GM19452 (cell line): ENCODE data around the gene CHST11.
A peak's percentile ranks its signal among the peaks of the same experiment; 100 is the strongest.
"Not testable (repeated sequence)": the region's sequence is repeated elsewhere in the genome, so short reads cannot be mapped to it uniquely, and the experiment has no call there.

ENCODE experiments used
- ATAC-seq: cut with Tn5 transposase; IDR thresholded peaks from one replicate; pipeline ENCODE4 v1.9.1; 2021; ENCODE audit not compliant: unreplicated experiment

The CHST11 gene

DNA sequence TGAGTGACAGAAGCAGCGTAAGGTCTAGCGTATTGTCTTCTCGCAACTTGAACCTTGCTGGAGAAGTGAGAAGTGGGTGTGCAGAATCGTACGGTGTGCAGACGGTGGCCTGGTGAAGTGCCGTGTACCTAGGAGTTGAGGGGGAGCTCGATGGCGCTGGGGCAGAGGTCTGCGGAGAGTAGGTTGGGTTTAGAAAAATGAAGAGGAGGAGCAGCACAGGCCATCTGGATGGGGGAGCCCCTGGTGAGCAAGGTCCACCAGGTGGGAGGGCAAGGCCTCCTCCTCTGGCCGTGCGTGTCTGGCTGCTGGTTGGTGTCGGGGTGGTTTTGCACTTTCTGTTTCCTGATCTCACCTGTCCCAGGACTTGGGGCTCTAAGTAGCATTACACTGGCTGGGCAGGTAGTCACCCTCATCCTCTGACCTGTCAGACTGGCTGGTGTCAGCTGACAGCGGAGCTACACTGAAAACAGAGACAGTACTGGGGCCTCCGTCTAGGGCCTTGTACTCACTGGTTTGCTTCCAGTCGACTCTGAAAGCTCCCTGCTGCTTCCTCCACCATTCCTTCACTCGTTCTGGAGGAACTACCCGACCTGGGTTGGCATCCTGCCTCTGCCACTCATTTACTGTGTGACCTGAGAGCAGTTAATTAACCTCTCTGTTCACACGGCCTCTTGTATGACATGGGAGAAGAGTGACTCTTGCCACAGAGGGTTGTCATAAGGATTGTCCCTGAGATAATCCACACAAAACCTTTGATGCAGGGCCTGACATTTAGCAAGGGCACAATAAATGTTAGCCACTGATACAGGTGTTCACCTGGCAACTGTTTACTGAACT is 273.1 kb downstream of the CHST11 start:
- ATAC-seq = no peak

DNA sequence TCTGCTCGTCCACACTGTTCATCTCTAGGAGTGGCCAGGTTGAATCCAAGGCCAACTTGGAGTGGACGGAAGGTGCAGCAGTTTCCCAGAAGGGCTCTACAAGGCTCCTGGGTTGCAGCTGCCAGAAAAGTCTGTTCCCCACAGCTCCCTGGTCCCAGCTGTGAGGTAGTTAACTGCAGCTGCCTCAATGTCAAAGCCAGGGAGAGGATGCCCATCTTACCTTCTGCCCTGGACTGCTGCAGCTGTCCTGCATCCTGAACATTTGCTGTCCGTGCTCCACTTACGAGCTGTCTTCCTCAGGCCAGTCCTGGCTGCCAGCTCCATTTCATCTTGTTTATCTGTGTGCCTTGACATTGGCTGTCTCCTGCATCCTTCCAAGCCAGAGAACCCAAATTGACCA is 274.0 kb downstream of the CHST11 start:
- ATAC-seq = no peak

DNA sequence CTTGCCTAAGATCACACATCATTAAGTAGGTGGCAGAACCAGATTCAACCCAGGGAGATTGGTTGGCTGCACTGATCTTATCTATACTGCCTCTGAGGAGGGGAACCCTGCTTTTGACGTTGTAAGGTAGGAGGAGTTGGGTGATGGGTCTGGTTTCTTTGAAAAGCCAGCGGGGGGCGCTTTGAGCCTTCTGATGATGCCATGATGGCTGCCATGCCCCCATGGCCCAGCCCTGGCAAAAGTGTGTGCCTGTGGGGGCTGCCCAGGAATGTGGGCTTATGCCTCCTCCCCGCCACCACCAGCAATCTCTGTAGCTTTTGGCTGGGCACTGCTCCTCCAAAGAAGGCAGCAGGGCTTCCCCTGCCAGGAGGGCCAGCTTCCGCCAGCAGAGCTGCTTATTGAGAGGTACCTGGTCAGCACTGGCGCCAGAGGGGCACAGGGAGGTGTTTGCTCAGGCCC is 277.0 kb downstream of the CHST11 start:
- no peak for ATAC-seq

DNA sequence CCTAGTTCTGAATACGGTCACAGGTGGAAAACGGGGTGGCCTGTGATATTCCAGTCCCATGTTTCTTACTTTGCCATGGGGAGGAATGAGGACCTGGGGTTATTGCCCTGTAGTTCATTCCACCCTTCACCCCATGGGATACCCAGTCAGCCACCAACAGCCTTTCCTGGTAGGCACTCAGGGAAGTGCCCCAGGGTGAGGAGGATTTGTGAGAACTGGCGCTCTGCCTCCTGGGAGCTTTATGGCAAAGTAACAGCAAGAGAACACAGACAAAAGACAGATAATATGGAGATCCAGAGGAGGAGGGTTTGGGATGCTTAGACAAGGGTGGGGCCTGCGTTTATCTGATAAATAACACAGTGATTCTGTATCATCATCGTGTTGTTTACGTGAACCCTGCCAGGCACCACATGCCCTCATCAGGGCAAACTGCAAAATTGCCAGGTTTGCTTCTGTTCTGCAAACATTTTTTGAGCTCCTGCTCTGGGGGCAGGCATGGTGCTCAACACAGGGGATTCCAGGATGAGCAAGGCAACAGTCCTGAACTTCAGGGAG is 277.9 kb downstream of the CHST11 start:
- no peak for ATAC-seq

DNA sequence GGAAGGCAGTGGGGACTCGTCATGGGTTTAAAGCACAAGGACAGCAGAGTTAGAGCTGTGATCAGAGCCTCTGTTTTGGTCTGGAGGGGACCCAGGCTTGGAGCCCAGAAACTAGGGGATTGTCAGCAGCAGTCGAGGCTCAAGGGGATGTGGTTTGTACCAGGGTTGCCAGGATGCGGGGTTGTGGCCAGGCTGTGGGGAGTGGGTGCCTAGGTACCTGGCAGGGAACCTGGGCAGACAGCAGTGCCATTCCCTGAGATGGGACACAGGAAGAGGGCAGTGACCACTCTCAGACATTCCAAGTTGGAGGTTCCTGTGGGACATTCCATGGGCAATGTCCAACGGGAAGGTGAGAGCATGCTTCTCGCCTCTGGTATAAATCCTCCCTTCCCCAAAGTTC is 279.1 kb downstream of the CHST11 start:
- no peak for ATAC-seq

DNA sequence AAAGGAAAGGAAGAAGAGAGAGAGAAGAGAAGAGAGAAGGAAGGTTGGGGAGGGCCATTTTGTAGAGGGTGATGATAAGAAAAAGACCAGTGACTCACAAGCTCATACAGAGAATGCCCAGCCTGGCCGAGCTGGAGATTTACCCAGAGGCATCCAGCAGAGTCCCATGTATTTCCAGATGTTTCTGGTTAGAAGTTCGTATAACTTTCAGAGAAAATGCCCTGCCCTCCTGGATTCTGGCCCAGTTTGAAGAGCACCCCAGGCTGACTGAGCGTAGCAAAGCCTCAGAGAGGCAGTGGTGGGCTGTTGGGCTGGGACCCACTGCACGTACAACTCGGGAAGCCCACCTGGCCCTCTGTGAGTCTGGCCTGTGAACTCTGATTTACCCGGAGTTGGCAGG is 279.6 kb downstream of the CHST11 start:
- no peak for ATAC-seq

DNA sequence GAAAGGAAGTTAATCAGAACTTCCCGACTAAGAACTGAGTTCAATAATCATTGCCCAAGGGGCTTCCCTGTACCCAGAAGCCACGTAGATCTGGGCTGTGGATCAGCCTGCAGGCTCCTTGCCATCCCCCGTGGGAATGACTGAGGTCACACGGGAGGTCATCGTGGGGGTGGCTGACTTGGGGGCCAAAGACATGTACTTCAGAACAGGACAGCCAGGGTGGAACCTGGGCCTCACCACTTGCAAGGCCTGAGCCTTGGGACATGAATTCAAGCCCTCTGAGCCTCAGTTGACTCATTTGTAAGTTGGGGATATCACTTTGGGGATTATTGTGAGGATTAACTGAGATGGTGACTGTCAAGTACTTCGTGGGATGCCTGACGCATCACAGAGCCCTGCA is 280.4 kb downstream of the CHST11 start:
- no peak for ATAC-seq

DNA sequence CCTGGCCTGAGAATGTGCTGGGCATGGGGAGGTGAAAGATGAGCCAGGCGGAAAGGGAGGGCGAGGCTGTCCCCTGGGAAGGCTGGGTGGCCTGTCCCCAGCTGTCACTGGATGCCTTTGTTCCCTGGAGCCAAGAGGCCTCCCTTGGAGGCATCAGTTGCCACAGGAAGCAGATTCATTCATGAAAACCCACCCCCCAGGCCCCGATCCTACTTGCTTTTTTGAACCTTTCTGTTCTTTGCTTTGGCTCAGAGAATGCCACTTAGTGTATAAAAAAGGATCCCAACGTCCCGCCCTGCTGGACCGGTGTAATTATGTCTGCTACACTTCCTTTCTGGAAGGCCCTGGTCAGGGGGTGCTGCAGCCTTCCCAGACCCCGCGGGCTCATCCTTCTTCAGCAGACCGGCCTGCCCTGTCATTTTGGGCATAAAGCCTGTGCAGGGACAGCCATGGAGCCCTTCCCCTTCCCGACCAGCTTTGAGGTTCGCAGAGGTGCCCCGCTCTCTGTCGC is 281.1 kb downstream of the CHST11 start:
- ATAC-seq = no peak

DNA sequence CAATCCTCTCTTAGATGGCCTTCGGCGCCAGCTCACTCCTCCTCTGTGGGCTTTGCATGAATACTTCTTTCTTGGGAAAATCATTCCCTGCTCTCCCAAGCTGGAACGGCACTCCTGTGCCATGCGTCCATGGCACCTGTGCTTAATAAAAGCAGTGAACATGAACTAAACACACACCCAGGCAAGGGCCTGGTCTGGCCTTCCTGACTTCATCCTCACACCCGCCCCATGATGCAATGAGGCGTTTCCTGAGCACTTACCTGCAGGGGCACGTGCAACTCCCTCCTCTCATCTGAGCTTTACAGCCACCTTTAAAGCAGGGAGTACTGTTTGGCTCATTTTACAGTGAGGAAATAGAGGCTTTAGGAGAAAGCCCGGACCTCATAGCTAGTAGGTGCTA is 281.6 kb downstream of the CHST11 start:
- no peak for ATAC-seq

DNA sequence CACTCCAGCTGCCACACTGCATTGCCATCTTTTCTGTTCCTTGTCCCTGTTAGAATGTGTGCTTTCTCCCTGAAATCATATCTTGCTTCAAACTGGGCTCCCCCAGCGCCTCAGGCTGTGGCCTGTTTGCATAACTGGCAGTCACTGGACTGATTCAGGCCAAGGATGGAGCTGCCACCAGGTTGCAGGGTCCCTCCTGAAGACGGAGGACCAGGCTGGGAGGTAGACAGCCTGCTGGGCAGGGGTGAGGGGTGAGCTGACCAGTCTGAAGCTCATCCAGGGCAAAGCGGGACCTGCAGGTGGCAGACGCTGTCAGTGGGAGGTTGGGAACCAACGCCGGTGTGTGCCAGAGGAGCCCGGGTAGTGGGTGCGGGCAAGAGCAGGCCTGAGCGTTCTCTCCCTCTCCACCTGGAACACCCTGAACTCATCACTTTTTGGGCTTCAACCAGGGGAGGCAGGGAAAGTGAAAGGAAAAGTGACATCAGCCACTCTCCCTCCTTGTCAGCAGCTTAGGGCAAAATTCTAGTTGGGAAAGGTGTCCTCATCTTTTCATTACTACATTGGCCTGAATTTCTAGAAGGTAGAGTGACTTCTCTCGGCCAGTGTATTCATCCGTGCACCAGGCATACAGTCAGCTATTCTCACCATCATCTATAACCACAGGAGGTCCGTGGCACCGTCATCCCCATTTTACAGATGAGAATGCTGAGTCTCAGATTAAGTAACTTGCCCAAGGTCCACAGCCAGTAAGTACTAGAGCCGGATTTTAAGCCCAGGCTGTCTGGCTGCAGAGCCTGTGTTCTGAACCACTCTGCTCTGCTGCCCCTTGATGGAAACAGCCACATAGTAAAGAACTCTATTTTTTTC is 282.3 kb downstream of the CHST11 start:
- no peak for ATAC-seq

DNA sequence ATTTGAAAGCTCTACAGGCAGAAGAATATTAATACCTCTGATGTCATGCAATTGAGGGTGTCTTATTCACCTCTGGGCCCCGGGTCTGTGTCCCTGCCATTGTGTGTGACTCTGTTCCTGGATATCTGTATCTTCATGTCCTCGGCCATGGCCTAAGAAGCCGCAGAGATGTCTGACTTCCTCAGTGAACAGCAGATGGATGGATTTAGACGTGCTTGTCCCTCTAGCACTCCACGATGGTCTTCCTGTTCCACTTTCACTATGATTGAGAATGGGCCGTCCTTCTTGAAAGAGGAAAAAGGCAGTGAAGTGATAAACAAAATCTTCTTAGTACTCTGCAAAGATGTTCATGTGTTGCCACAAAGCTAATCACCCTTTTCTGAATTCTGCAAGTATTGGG is 283.9 kb downstream of the CHST11 start:
- ATAC-seq = peak; percentile 67

DNA sequence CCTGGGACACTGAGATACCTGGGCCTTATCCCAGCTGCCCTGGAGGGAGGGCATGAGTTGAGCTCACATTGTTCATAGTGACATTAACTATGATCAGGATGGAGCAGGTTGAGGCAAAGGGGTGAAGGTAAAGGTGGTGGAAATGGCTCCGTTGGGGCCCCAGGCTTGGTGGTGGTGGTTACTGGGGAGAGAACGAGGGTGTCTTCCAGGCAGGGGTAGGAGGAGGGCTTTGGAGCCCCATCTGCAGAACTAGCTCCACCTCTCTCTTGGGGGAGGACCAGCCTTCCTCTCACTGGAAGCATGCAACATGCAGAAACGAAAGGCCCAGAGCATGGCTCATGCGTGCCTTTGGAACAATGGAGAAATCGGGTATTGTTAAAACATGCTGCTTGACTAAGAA is 284.3 kb downstream of the CHST11 start:
- peak; percentile 34 for ATAC-seq

DNA sequence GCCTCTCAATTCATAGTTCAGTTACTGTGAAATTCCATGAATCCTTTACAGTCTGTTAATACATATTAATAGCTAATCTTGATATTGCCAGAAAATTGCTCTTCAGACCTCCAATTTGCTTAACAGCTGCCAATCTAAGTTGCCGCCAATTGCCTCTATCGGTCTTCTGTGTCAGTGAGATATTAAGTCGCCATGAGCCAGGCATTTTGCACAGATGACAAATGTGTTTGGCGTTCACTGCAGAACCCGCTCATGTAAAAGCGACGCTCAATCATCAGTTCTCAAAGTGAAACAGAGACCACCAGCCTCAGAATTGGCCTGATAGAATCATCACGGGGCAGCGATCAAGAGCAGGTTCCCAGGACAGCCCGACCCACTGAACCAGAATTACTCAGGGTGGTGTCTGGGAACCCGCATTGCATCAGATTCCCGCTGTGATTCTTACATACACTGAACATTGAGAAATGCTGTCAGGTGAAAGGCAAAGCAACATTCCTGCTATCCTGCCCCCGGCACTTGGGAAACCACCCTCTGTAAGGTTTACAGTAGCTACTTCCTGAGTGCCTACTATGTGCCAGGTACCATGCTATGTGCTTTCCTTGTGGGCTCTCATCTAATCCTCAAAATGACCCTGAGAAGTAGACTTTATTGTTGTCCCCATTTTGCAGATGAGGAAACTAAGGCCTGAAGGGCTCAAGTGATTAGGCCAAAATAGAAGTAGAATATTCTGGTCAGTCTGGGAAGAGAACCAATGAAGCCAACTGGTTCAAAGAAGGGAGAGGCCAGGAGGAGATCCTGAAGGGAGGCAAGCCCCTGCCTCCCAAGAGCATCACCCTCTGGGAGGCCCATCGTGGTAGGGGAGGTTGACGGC is 285.0 kb downstream of the CHST11 start:
- ATAC-seq = no peak

DNA sequence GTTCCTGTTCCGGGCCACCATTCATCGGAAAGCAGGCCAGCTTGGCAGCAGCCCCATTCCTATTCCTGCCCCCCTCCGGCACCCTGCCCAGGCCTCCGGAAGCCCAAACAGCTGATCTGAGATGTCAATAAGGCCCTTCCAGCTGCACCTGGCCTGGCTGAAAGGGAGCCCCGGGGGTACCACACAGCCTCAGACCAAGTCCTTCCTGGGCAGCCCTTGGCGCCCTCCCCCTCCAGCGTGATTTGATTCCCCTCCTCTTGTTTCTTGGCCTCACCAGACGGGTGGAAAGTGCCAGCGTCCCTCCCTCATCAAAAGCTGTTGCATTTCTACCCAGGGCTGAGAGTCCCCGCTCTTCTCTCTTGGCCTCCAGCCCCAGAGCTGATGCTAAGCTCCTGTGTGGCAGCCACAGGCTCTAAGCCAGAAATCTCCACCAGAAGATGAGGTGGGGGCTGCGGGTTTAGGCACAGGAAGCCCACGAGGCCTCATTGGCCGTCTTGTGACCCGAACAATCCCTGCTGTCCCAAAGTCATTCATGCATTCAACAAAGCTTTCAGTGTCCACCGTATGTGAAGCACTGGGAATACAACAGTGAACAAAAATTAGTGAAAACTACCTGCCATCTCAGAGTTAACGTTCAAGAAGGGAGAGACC is 285.9 kb downstream of the CHST11 start:
- no peak for ATAC-seq

DNA sequence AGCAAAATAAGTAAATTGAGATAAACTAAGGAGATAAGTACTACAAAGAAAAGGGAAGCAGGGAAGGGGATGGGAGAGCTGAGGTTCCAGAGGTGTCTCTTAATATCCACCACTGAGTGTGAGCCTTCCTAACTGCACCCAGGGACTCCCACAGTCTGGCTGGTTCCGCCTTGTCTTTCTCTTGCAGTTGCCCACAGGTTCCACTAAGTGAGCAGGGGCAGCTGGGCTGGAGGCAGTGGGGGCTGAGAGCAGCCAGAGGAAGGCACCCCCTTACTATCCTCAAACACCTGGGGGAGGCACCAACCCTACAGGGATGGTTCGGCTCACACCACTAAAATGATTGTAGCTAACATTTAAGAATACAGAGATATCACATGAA is 286.4 kb downstream of the CHST11 start:
- no peak for ATAC-seq

DNA sequence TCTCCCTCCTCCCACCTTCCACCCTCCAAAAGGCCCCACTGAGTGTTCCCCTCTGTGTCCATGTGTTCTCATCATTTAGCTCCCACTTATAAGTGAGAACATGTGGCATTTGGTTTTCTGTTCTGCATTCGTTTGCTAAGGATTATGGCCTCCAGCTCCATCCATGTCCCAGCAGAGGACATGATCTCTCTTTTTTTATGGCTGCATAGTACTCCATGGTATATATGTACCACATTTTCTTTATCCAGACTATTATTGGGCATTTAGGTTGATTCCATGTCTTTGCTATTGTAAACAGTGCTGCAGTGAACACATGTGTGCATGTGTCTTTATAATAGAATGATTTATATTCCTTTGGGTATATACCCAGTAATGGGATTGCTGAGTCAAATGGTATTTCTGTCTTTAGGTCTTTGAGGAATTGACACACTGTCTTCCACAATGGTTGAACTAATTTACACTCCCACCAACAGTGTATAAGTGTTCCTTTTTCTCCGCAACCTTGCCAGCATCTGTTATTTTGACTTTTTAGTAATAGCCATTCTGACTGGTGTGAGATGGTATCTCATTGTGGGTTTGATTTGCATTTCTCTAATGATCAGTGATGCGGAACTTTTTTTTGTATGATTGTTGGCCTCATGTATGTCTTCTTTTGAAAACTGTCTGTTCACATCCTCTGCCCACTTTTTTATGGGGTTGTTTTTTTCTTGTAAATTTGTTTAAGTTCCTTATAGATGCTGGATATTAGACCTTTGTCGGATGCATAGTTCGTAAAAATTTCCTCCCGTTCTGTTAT is 287.2 kb downstream of the CHST11 start:
- not testable (repeated sequence) for ATAC-seq

DNA sequence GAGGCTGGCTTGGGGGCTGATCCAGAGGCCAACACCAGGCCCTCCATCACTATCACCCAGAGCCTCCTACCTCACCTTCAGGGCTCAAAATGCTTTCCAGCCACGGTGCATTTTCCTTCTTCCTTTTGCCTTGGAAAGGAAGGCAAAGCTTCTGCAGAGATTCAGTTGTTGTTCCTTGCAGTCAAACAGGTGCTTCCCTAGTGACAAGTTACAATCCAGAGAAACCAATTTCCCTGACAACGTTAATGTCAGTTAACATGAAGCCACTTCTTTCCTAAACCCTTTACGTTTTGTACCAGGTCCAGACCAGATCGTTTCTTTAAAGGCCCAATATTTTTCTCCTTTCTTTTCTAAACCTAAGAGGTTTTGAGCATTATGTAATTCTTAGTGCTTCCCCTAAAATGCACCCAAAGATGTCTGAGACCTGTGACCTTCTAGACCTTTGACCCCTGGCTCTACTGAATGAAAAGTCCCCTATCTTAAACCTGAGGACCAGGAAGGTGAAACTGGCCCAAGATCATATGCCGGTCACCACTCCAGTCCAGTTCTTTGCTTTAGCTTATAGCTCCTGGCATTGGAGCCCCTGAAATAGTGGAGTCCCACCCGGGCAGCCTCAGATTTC is 289.8 kb downstream of the CHST11 start:
- ATAC-seq = no peak

DNA sequence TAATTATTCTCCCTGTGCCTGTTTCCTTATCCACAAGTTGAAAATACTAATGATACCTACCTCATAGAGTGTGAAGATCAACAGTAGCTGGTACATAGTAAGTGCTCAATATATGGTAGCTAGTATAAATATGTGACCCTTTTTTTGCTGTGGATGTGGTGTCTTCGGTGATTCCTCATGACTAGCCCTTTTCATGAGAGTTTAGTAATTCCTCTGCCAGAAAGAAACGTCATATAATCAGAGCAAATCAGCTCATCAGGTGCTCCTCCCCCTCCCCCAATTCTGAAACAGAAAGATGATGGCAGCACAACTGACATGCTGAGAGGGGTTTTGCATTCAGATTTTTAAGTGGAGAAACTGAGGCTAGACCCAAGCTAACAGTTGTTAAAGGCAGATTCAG is 290.6 kb downstream of the CHST11 start:
- no peak for ATAC-seq

DNA sequence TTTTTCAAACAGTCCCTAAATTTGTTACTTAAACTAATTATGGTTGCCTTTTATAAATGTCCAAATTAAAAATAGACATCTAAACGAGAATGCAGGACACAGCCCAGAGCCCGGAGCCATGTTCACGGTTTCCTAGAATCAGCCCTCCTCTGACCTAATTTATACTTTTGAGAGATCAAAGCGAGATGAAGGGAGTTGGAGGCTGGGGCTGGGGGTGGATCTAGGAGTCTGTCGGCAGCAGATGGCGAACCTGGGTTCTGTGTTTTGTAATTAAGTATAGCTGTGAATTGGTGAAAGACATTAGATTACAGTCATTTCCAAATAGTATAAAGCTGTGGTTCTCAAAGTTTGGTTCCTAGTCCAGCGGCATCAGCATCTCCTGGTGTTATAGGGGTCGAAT is 291.2 kb downstream of the CHST11 start:
- ATAC-seq = no peak
